Type B pancreatic cell (in vitro differentiated cells): ENCODE measurements around the gene EPX. TPM values are rescaled to one million over a fixed set of nuclear protein-coding genes. Genes with fewer than 3 reads are reported as not detected.

ENCODE experiments used
- DNase-seq: peaks from one replicate; pipeline ENCODE4 v3.0.0; 2021; ENCODE audit warnings: mixed read lengths; ENCODE audit not compliant: unreplicated experiment; ENCODE audit errors: extremely low spot score
- H3K27ac Mint-ChIP-seq: 2 replicates; pipeline ENCODE4 v1.8.0; 2021; ENCODE audit warnings: mild to moderate bottlenecking, mixed read lengths
- H3K27me3 Mint-ChIP-seq: 2 replicates; pipeline ENCODE4 v1.8.0; 2021; ENCODE audit warnings: mixed read lengths
- H3K36me3 Mint-ChIP-seq: 2 replicates; pipeline ENCODE4 v1.8.0; 2021; ENCODE audit warnings: mixed read lengths
- H3K4me1 Mint-ChIP-seq: one replicate; pipeline ENCODE4 v1.8.0; 2021; ENCODE audit warnings: mixed read lengths; ENCODE audit not compliant: unreplicated experiment
- H3K4me3 Mint-ChIP-seq: 2 replicates; pipeline ENCODE4 v1.8.0; 2021; ENCODE audit warnings: mild to moderate bottlenecking, mixed read lengths
- H3K9me3 Mint-ChIP-seq: 2 replicates; pipeline ENCODE4 v1.8.0; 2021; ENCODE audit warnings: mixed read lengths
- total RNA-seq: library from RNA; stranded (reverse); gene quantifications from 2 replicates; pipeline ENCODE4 v1.2.1, GENCODE V29; 2021; ENCODE audit warnings: low replicate concordance
- TF ChIP-seq, protein P1 (sequence below): fragments of 200-600 bp; sonication (generic); conservative IDR thresholded peaks from 2 replicates; pipeline ENCODE4 v1.5.0; 2021; ENCODE audit warnings: antibody characterized with exemption, mild to moderate bottlenecking

EPX gene
- total RNA-seq, 1 donor from 2014 or later, result not detected

DNA sequence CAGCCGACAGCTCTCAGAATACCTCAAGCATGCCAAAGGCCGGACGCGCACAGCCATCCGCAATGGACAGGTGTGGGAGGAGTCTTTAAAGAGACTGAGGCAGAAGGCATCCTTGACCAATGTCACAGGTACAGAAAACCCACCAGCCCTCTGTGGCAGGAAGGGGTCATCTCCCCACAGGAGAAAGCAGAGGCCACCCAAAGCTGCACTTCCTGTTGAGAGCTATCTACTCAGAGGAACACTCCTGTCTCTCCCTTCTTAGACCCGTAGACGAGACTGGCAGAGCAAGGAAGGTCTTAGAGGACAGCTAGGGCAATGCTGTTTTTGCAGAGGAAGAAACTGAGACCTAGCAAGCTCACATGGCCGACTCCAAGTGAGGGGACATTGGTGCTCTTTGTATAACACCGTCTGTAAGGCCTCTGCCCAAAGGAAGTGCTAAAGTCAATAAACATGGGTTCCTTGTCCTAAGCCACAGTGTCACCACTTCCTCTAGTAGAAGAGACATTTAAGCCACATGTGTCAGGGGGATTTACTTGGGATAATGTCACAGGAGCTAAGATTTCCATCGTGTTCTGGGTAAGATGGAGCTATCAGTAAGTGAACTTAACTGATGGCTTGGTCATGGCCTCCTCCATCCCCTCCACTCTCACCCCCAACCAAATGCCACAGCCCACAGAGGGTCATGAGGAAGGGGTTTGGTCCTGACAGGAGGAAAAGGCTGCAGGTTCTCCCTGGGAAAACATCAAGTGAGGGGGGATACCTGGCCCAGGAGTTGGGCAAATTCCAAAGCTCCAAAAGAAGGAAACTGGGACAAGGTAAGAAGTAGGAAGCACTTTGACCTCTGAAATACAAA, 55.2 kb downstream of the EPX start:
- TF ChIP-seq, protein P1, sequence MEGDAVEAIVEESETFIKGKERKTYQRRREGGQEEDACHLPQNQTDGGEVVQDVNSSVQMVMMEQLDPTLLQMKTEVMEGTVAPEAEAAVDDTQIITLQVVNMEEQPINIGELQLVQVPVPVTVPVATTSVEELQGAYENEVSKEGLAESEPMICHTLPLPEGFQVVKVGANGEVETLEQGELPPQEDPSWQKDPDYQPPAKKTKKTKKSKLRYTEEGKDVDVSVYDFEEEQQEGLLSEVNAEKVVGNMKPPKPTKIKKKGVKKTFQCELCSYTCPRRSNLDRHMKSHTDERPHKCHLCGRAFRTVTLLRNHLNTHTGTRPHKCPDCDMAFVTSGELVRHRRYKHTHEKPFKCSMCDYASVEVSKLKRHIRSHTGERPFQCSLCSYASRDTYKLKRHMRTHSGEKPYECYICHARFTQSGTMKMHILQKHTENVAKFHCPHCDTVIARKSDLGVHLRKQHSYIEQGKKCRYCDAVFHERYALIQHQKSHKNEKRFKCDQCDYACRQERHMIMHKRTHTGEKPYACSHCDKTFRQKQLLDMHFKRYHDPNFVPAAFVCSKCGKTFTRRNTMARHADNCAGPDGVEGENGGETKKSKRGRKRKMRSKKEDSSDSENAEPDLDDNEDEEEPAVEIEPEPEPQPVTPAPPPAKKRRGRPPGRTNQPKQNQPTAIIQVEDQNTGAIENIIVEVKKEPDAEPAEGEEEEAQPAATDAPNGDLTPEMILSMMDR, result no peak
- no peak for DNase-seq
- Mint-ChIP-seq H3K4me3 (no peak overlapping the region), H3K4me1 (no peaks in the 10 kb centered on the region), H3K27me3 (peaks cover 92% of the 10 kb centered on the region), H3K9me3 (no peaks in the 10 kb centered on the region), H3K27ac (no peak overlapping the region), H3K36me3 (no peaks in the 10 kb centered on the region)

DNA sequence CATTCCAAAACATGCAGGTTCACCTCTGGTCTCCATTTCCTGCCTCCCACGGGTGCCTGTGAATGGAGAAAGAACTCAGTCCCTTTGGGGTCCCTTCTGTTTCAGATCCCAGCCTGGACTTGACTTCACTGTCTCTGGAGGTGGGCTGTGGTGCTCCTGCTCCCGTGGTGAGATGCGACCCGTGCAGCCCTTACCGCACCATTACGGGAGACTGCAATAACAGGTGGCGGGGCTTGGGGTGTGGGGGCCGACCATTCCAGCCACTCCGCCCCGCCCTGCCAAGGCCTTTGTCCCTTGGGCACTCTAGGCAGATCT, 56.4 kb downstream of the EPX start:
- DNase-seq, result no peak
- Mint-ChIP-seq H3K4me1 (no peaks in the 10 kb centered on the region), H3K27ac (no peak overlapping the region), H3K27me3 (peaks cover 92% of the 10 kb centered on the region), H3K4me3 (peak overlapping the region; percentile 78), H3K36me3 (no peaks in the 10 kb centered on the region), H3K9me3 (no peaks in the 10 kb centered on the region)
- TF ChIP-seq, protein P1, result no peak

DNA sequence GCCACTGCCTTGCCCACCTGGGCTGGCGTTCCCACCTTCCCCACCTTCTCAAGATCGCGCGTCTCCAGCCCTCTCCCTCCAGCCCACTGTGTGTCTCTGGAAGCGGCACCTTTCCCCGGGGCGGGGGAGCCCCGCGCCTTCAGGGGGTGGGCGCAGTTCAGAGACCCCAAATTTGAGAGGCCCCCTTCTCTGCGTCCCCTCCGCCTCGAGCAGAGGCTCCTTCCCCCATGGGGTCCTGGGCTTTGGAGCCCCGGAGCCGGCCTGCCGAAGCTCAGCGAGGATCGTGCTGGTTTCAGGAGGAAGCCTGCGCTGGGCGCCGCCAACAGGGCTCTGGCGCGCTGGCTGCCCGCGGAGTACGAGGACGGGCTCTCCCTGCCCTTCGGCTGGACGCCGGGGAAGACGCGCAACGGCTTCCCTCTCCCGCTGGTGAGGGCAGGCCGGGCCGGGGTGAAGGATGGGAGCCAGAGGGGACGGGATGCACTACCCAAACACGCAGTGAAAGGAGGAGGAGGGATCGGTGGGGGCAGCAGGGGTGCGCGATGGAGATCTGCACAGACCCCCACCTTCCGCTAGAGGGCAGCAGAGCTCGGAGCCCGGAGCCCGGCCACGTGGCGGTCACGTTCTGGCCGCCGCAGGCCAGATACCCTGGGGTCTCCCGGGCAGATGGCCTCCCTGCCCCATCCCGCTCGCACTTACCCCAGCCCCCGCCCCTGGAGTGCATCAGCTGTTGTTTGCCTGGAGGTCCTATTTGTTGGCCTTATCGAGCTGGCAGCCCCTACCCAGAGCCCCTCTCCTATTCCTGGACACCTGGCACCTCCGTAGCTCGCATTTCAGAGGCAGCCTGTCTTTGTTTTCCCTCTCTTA, 57.0 kb downstream of the EPX start:
- Mint-ChIP-seq H3K9me3 (no peaks in the 10 kb centered on the region), H3K27ac (no peak overlapping the region), H3K4me3 (peak overlapping the region; percentile 78), H3K27me3 (peaks cover 90% of the 10 kb centered on the region), H3K4me1 (no peaks in the 10 kb centered on the region), H3K36me3 (no peaks in the 10 kb centered on the region)
- TF ChIP-seq, protein P1, result peak; percentile 99
- peak; percentile 83 for DNase-seq

DNA sequence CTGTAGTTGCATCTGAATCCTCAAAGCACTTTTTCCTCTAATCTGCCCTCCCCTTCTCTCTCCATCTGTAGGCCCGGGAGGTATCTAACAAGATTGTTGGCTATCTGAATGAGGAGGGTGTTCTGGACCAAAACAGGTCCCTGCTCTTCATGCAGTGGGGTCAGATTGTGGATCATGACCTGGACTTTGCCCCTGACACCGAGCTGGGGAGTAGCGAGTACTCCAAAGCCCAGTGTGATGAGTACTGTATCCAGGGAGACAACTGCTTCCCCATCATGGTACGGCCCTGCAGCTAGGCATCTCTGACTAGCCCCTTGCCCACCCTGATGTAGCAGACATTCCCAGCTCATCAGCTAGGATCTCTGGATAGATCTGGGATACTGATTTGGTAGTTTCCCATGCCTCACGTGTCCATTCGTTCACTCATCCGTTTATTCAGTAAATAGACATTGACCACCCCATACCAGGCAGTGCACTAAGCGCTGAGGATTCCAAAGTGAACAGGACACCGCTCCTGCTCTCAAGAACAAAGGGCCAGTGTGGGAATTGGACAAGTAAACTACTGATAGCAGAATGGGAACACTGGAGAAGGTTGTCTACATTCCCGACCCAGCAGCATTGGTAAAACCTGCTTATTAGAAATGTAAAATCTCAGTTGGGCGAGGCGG, 58.0 kb downstream of the EPX start:
- Mint-ChIP-seq H3K4me1 (no peaks in the 10 kb centered on the region), H3K4me3 (peak overlapping the region; percentile 78), H3K27ac (no peak overlapping the region), H3K36me3 (no peaks in the 10 kb centered on the region), H3K27me3 (peaks cover 89% of the 10 kb centered on the region), H3K9me3 (no peaks in the 10 kb centered on the region)
- TF ChIP-seq, protein P1, result no peak
- DNase-seq, result peak; percentile 34

DNA sequence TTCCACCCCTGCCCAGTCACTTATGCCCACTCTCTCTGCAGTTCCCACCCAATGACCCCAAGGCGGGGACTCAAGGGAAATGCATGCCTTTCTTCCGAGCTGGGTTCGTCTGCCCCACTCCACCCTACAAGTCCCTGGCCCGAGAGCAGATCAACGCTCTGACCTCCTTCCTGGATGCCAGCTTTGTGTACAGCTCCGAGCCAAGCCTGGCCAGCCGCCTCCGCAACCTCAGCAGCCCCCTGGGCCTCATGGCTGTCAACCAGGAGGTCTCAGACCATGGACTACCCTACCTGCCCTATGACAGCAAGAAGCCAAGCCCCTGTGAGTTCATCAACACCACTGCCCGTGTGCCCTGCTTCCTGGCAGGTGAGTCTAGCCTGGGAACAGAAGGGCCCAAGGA, 59.6 kb downstream of the EPX start:
- no peak overlapping the region for H3K27ac Mint-ChIP-seq
- H3K36me3 Mint-ChIP-seq, result no peaks in the 10 kb centered on the region
- H3K4me1 Mint-ChIP-seq, result no peaks in the 10 kb centered on the region
- H3K4me3 Mint-ChIP-seq, result no peak overlapping the region
- TF ChIP-seq, protein P1, result no peak
- peak; percentile 63 for DNase-seq
- no peaks in the 10 kb centered on the region for H3K9me3 Mint-ChIP-seq
- peaks cover 88% of the 10 kb centered on the region for H3K27me3 Mint-ChIP-seq
